Measurements from ENCODE around the gene TOMM7.
"Not testable (repeated sequence)": the region's sequence is repeated elsewhere in the genome, so short reads cannot be mapped to it uniquely, and the experiment has no call there.

The TOMM7 gene

DNA sequence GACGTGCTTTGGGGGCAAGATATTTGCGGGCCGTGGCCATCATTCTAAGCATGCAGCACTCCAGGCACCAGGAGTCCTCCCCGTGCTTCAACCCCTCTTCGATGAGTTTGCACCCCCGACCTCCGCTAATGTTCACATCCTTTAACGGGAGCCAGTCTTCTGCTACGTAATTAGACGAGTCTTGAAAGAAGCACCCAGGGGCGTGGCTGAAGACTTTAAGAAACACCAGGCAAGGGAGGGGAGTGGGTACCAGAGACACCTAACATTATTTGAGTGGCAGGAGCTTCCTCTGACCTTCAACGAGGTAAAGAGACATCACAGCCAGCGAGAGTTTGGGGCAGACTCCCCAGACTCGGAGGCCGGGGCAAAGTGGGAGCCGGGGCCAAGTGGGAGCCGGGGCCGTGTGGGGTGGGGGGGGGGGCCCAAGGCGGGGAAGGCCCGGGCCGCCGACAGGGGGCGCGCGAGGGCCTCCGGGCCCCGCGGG is 31.1 kb upstream of the TOMM7 start:
- DNase-seq (ENCODE audit: low spot score) = no peak

DNA sequence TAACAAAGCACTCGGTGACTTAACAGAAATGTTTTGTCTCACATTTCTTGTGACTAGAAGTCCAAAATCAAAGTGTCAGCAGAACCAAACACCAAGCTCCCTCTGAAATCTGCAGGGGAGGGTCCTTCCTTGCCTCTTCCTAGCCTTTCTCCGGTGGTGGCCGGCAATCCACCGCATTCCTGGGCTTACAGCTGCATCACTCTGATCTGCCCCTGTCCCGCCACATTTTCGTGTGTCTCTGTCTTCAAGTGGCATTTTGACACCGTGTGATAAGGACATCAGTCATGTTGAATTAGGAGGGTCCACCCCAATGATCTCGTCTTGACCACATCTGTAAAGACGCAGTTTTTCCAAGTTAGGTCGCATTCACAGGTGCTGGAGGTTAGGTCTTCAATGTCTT is 30.5 kb upstream of the TOMM7 start:
- DNase-seq (ENCODE audit: low spot score) = no peak

DNA sequence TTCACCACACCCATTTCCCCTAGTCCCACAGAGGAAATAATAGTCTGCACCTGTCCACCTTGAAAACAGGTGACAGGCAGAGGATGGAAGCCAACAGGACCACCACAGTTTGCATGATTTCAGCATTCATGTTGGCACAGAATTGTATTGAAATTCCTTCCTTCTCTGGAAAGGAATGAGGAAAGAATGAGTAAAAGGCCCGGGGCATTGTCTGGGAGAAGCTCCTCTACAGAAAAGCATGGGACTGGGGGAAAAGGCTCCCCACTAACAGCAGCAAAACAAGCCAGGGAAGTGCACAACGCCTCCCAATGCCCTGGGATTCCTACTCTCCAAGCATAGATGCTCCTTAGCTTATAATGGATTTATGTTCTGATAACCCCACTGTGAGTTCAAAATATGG is 28.5 kb upstream of the TOMM7 start:
- DNase-seq (ENCODE audit: low spot score) = no peak

DNA sequence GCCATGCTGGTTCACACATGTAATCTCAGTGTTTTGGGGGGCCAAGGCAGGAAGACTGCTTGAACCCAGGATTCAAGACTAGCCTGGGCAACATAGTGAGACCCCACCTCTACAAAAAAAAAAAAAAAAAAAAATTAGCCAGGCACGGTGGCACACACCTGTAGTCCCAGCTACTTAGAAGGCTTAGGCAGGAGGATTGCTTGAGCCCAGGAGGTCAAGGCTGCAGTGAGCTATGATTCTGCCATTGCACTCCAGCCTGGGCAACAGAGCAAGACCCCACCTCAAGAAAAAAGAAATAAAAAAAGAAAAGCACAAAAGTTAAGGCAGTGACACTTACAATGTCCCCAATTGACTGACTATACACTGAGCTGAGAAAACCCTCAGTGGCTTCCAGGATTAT is 27.7 kb upstream of the TOMM7 start:
- not testable (repeated sequence) for DNase-seq (ENCODE audit: low spot score)

DNA sequence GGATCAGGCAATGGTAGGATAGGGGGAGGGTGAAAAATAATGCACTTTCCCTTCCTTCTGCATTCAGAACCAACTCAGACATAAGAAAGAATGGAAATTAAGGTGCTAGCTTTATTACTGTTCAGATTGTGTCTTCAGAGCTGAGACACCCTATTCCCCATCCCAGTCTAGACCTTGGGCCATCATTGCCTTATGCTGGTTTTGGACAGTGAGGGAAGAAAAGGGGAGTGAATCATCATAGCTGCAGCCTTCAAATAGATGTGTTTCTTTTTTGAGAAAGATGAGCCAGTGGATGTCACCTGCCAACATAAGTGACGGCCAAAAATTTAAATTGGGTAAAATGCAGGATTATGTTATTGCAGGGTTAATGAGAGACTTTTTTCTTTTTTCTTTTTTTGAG is 27.0 kb upstream of the TOMM7 start:
- DNase-seq (ENCODE audit: low spot score) = no peak

DNA sequence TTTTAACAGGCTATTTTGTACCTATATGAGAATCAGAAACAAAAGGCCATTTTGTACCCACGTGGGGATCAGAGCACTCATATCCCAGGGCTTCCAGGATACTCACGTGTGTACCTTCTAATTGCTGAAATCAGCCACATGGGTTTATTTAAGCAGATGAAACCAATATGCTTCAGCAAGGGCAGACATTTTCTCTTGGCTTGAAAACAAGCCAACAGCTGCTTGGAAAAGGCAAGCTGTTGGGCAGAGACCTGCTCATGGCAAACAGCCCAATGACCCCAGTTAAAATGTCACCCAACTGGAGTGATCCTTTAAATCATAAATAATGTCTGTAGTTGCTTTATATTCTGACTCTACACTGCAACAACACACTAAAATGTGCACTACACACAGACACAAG is 26.5 kb upstream of the TOMM7 start:
- no peak for DNase-seq (ENCODE audit: low spot score)

DNA sequence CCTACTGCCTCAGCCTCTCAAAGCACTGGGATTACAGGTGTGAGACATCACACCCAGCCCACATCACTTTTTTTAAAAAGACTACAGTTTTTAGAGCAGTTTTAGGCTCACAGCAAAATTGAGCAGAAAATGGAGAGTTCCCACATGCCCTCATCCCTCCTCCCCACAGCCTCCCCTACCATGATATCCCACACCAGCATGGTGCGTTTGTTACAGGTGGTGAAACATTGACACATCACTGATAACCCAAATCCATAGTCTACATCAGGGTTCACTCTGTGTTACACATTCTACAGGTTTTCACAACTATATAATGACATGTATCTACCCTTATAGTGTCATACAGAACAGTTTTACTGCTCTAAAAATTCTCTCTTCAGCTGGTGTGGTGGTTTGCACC is 24.3 kb upstream of the TOMM7 start:
- no peak for DNase-seq (ENCODE audit: low spot score)

DNA sequence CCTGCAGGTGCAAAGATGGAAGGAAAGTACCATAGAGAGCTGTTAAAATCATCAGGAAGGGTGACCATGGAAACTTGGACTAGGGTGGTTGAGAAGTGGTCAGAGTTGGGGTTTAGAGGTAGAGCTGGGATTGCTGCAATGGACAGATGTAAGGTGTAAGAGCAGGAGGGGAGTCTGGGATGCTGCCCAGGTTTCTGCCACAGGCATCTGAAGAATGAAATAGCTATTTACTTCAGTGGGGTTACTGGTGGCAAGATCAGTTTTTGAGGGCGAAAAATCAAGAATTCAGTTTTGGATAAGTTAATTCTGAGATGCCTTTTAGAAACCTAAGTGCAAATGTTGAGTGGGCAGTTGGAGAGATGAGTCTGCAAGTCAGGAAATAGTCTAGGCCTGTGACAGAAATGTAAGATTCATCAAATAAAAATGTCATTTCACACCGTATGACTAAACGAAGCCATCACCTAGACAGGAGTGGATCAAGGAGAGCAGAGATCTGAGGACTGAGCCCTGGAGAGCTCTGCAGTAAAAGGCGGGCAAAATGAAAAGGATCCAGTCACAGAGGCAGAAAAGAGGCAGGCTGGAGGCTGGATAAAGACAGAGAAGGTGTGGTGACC is 22.7 kb upstream of the TOMM7 start:
- DNase-seq (ENCODE audit: low spot score) = no peak

DNA sequence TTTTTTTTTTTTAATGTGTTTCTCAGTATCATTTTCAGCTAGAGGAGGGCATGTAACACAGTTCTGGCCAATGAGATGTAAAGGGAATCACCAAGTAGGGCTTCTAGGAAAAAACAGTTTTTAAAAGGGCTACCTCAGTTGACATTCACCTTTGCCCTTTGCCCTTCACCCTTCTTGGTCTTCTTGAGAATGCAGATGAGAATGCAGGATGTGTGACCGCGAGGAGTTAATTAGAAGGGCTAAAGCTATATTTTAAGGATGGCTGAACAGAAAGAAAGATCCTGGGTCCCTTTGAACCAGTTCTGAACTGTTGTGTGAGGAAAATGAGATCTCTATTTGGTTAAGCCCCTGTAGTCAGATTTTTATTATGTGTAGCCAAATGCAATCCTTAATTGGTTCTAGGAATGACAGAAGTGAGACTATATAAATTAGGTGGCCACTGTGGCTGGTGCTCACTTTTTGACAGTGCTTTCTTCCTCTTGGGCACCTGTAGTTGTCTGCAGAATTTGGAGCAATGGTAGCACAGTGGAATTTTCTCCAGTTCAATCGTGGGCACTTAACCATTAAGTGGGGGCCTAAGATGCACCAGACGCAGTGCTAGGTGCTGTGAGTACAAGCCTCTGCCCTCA is 21.1 kb upstream of the TOMM7 start:
- no peak for DNase-seq (ENCODE audit: low spot score)

DNA sequence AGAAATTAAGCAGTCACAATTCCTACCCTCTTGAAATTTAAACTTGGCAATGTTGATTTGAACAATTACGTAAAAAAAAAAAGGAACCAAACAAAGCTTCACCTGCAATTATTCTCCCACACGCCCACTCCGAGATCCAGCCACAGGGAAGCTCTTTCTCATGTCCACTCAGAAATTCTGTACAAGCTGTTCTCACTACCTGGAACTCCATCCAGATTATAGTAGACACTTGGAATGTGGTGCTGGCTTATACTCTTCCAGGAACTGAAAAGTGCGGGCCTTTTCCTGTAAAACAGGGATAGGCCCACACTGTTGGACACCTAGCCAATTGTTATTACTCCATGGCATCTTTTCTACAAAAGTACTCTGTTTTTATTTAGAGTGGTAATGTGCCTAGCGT is 20.3 kb upstream of the TOMM7 start:
- DNase-seq (ENCODE audit: low spot score) = no peak

DNA sequence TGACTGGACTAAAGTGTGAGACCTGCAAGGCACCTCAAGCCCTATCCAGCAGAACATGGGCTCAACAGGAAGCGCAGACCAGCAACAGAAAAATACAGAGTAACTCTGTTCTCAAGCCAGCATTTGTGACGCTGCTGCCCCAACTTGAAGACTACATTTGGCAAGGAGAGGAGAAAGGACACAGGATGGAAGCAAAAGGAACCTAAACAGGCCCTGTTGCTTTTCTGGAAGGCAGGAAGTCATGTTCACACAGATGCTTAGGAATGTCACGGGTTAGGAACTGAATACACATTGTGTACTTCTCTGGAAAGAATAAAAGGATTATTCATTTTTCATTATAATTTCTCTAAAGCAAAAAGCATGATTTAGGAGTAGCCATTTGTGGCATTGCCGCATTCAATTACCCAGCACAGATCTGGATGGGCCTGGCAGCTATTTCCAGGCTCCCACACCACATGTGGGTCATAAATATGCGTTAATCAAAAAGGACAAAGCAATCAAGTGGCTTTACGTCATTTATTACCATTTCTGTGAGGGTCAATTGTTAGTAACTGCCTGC is 19.8 kb upstream of the TOMM7 start:
- no peak for DNase-seq (ENCODE audit: low spot score)

DNA sequence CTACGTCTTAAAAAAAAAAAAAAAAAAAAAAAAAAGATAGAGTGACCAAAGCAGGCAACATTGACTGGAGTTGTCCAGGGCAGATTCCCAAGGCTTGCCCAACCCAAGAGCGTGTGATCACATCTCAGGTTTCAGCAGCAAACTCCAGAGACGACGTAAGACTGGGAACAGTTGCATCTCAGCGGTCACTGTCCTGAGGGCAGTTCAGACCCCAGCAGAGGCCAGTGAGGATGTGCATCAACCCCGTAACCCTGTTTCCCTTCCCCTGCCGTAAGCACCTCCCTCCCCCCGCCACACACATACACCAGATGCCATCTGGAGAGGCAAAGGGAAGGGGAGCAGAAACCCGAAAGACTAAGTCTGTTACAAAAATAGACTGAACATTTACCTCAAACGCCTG is 19.3 kb upstream of the TOMM7 start:
- DNase-seq (ENCODE audit: low spot score) = no peak

DNA sequence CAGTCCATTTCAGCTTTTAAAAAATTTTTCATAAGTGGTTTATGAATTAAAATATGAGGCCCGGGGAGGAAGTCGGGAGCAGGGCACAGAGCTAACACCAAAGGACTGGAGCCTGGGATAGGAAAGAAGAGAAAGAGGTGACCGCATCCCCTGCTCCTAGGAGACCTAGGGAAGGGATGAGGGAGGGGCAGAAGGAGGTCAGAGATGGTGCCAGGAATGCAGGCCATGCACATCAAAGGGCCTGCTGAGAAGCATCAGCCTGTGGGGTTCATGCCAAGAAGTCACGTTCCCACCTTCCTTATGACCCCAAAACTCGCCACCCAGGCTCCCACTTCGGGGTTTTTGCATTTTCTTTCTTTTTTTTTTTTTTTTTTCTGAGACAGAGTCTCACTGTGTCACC is 14.7 kb upstream of the TOMM7 start:
- DNase-seq (ENCODE audit: low spot score) = no peak

DNA sequence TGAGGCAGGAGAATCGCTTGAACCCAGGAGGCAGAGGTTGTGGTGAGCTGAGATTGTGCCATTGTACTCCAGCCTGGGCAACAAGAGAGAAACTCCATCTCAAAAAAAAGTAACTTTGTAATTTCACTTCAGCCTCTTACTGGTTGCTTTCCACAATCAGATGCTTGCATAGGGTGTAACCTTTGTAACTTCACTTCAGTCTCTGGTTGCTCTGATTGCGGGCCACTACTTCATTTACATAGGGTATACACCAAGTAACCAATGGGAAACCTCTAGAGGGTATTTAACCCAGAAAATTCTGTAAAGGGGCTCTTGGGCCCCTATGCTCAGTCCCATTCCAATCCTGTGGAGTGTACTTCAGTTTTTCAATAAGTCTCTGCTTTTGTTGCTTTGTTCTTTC is 13.9 kb upstream of the TOMM7 start:
- not testable (repeated sequence) for DNase-seq (ENCODE audit: low spot score)

DNA sequence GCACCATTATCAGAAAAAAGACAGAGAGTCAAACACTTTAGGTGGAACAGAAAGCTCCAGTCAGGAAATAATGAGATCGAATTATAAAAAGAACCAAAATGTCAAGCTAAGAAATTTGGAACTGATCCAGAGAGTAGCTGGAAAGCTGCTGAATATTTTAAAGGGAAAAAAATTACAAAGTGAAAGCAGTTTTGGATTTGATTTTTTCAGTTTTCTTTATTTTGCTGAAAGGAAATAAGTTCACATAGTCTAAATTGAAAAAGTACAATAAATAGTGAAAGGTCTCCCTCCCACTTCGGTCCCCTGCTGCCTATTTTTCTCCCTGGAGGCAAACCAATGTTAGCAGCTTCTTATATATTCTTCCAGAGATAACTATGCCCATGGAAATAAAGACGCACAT is 11.3 kb upstream of the TOMM7 start:
- no peak for DNase-seq (ENCODE audit: low spot score)

DNA sequence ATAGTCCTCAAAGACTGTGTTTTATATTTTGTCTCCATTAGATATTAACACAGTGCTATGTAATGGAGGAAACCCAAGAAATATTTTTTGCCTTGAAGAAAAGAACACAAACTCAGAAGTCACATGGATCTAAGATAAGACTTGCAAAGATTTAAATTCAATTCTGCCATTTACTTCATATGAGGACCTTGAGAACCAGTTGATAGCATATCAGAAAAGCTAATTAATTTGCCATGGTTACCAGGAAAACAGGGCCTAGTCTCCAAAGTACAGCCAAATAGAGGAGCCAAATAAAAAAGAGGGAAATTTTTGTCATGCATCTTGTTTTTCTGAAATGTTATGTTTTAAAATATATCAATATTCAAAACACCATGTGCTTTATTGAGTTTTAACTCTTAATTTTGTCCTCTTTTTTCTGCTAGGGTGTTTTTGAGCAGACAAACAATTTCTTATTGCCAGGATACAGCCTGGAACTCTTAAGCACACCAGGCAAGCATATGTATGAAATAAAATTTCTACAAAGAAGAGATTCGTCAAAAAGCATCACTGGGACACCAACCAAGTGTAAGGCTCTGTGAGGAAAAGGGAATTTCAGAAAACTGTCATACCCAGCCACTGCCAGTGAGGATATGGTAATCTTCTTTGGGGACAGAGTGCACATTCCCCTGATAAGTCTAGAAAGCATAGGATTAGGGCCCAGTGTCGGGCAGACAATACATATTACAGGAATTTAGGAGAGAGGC is 10.6 kb upstream of the TOMM7 start:
- no peak for DNase-seq (ENCODE audit: low spot score)

DNA sequence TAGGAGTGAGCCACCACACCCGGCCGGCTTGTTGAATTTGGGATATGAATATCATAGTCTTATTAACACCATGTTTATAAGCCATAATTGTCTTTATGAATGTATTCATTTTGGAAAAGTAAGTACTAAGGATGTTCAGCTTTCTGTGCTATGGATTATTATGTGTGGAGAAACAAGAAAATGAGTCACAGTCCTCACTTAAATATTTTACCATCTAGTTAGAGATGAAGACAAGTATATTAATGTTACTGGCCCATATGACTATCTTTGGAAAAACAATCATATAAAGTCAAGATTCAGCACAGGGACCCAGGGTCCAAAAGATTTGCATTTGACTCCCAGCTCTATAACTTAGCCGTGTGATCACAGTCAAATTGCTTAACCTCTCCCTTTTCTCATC is 9.8 kb upstream of the TOMM7 start:
- DNase-seq (ENCODE audit: low spot score) = no peak

DNA sequence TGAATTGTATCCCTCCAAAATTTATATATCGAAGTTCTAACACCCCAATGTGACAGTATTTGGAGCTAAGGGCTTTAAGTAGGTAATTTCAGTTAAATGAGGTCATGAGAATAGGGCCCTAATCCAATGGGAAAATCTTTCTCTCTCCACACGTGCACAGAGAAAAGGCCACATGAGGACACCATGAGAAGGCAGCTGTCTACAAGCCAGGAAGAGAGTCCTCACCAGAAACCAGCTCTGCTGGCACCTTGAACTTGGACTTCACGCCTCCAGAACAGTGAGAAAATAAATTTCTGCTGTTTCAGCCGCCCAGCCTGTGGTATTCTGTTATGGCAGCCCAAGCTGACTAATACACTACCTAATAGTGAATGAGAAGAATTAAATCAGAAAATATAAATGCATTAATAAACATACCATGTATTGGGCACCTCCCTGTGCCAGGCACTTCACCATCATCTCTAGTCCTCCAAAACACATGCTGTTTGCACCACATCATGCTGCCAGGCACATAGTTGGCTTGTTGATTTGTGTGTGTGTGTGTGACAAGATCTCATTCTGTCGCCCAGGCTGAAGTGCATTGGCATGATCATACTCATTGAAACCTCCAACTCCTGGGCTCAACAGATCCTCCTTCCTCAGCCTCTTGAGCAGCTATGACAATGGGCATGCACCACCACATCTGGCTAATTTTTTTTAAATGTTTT is 9.1 kb upstream of the TOMM7 start:
- DNase-seq (ENCODE audit: low spot score) = no peak

DNA sequence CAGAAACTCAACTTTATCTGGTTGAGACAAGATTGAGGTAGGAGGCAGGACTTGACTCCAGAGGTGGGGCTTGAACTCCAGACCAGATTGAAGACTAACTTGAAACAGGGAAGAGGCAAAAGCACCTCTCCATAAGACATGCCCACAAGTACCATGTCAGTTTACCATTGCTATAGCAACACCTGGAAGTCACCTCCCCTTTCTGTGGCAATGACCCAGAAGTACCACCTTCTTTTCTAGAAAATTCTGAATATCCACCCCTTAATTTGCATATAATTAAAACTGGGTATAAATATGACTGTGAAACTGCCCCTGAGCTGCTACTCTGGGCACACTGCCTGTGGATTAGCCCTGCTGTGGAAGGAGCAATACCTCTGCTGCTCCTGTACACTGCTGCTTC is 4.9 kb upstream of the TOMM7 start:
- no peak for DNase-seq (ENCODE audit: low spot score)

DNA sequence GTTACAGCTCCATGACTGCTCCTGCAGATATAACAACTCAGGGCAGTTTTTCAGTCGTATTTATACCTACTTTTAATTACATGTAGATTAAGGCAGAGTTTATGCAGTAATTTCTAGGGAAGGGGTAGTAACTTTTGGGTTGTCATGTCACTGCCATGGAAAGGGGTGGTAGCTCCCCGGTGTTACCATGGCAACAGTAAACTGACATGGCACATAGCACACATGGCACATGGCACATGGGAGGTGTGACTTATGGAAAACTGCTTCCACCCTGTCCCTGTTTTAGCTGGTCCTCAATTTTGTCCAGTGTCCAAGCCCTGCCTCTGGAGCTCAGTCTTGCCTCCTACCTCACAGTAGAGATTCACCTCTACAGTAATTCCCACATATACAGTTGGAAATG is 3.9 kb upstream of the TOMM7 start:
- no peak for DNase-seq (ENCODE audit: low spot score)

DNA sequence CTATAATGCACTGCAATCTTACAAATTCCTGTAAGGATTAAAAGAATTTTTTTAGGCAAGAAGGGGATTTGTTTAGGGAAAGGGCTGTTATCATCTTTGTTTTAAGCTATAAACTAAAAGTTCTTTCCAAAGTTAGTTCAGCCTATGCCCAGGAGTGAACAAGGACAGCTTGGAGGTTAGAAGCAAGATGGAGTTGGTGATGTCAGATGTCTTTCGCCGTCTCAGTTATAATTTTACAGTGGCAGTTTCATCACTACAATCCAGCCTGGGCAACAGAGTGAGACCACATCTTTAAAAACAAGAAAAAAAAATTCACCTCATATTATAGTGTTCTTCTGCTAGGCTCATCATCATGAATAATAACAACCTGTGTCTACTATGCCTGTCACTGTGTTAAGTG is 2.1 kb upstream of the TOMM7 start:
- no peak for DNase-seq (ENCODE audit: low spot score)

DNA sequence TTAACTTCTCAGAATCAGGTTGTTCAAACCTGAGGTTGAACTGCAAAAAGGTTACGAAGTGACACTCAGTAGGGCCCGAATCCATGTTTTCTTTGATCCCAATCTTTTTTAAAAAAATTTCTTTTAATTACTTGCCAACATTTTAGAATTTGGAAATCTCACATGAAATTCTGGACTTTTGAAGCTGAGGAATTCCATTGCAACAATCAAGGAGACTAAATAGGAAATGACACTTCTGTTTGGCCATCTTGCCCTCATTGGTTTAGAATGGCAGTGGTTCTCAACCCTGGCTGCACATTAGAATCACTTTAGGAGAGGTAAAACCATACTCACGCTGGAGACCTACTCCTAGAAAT is 471 bp upstream of the TOMM7 start:
- DNase-seq (ENCODE audit: low spot score) = no peak

Data from AG08396 (cell line).